ENCODE data around the gene SDCCAG8. TPM values are rescaled to one million over a fixed set of nuclear protein-coding genes. Genes with fewer than 3 reads are reported as not detected.

Gene SDCCAG8
- total and polyA plus RNA-seq, 4 donors = 8.5 to 25.8 (median 17.5) TPM

DNA sequence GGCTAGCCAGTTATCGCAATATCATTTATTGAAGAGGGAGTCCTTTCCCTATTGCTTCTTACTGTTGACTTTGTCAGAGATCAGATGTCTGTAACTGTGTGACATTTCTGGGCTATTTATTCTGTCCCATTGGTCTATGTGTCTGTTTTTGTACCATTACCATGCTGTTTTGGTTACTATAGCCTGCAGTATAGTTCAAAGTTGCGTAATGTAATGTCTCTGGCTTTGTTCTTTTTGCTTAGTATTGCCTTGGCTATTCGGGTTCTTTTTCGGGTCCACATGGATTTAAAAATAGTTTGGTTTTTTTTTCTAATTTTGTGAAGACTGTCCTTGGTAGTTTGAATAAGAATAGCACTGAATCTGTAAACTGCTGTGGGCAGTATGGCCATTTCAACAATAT, 273.7 kb downstream of the SDCCAG8 start:
- Histone ChIP-seq H3K9ac (ENCODE audit: low read depth in 1 of 2, low read length in 2 of 2) (no peak overlapping the region), H3K27me3 (ENCODE audit: control insufficient read depth in 4 of 4, insufficient read depth in 4 of 4, low read length in 3 of 4) (no peaks in the 10 kb centered on the region), H3K4me1 (ENCODE audit: control insufficient read depth in 4 of 4, insufficient read depth in 4 of 4, low read length in 3 of 4) (no peaks in the 10 kb centered on the region), H3K4me3 (ENCODE audit: low read depth in 1 of 3, low read length in 3 of 3) (no peak overlapping the region), H3K27ac (ENCODE audit: low read depth in 1 of 2, low read length in 2 of 2) (no peak overlapping the region), H3K9me3 (ENCODE audit: control insufficient read depth in 4 of 4, low read length in 3 of 4) (no peaks in the 10 kb centered on the region), H3K36me3 (ENCODE audit: control insufficient read depth in 4 of 4, insufficient read depth in 3 of 4, low read depth in 1 of 4, low read length in 3 of 4) (no peaks in the 10 kb centered on the region)
- TF ChIP-seq FOXA2 (IDR thresholded peaks at IDR 0.05) (no peak), YY1 (IDR thresholded peaks at IDR 0.05) (no peak), HNF4G (IDR thresholded peaks at IDR 0.05) (no peak), RXRA (IDR thresholded peaks at IDR 0.05) (no peak)
- DNase-seq (ENCODE audit: low spot score) = no peak
- 94% methylated on average over 4 of the region's 4 CpGs for WGBS

DNA sequence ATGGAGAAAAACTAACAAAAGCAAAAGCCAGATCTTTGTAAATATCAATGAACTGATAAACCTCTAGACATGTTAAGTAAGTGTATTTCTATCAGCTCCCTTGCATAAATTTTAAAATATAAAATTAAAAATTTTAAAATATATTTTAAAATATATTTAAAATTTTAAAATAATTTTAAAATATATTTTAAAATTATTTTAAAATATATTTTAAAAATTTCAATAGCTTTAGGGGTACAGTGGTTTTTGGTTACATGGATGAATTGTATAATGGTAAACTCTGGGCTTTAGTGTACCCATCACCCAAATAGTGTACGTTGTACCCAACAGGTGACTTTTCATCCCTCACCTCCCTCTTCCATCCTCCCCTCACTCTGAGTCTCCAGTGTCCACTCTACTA, 279.2 kb downstream of the SDCCAG8 start:
- no peak for DNase-seq (ENCODE audit: low spot score)
- Histone ChIP-seq H3K9ac (ENCODE audit: low read depth in 1 of 2, low read length in 2 of 2) (no peak overlapping the region), H3K27ac (ENCODE audit: low read depth in 1 of 2, low read length in 2 of 2) (no peak overlapping the region), H3K36me3 (ENCODE audit: control insufficient read depth in 4 of 4, insufficient read depth in 3 of 4, low read depth in 1 of 4, low read length in 3 of 4) (no peaks in the 10 kb centered on the region), H3K9me3 (ENCODE audit: control insufficient read depth in 4 of 4, low read length in 3 of 4) (no peaks in the 10 kb centered on the region), H3K4me3 (ENCODE audit: low read depth in 1 of 3, low read length in 3 of 3) (no peak overlapping the region), H3K4me1 (ENCODE audit: control insufficient read depth in 4 of 4, insufficient read depth in 4 of 4, low read length in 3 of 4) (no peaks in the 10 kb centered on the region), H3K27me3 (ENCODE audit: control insufficient read depth in 4 of 4, insufficient read depth in 4 of 4, low read length in 3 of 4) (no peaks in the 10 kb centered on the region)
- WGBS = 92% methylated on average over 1 of the region's 1 CpG
- no peak for TF ChIP-seq FOXA1 (IDR thresholded peaks at IDR 0.05)

GRCh38 chr1:243539636-243540035, 283.8 kb downstream of the SDCCAG8 start:
- Histone ChIP-seq H3K27ac (ENCODE audit: low read depth in 1 of 2, low read length in 2 of 2) (no peak overlapping the region), H3K27me3 (ENCODE audit: control insufficient read depth in 4 of 4, insufficient read depth in 4 of 4, low read length in 3 of 4) (no peaks in the 10 kb centered on the region), H3K9me3 (ENCODE audit: control insufficient read depth in 4 of 4, low read length in 3 of 4) (no peaks in the 10 kb centered on the region), H3K36me3 (ENCODE audit: control insufficient read depth in 4 of 4, insufficient read depth in 3 of 4, low read depth in 1 of 4, low read length in 3 of 4) (no peaks in the 10 kb centered on the region), H3K4me3 (ENCODE audit: low read depth in 1 of 3, low read length in 3 of 3) (no peak overlapping the region), H3K4me1 (ENCODE audit: control insufficient read depth in 4 of 4, insufficient read depth in 4 of 4, low read length in 3 of 4) (no peaks in the 10 kb centered on the region), H3K9ac (ENCODE audit: low read depth in 1 of 2, low read length in 2 of 2) (no peak overlapping the region)
- no peak for DNase-seq (ENCODE audit: low spot score)
- TF ChIP-seq, protein P1, sequence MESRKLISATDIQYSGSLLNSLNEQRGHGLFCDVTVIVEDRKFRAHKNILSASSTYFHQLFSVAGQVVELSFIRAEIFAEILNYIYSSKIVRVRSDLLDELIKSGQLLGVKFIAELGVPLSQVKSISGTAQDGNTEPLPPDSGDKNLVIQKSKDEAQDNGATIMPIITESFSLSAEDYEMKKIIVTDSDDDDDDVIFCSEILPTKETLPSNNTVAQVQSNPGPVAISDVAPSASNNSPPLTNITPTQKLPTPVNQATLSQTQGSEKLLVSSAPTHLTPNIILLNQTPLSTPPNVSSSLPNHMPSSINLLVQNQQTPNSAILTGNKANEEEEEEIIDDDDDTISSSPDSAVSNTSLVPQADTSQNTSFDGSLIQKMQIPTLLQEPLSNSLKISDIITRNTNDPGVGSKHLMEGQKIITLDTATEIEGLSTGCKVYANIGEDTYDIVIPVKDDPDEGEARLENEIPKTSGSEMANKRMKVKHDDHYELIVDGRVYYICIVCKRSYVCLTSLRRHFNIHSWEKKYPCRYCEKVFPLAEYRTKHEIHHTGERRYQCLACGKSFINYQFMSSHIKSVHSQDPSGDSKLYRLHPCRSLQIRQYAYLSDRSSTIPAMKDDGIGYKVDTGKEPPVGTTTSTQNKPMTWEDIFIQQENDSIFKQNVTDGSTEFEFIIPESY (IDR thresholded peaks at IDR 0.05) = no peak
- TF ChIP-seq RAD21 (IDR thresholded peaks at IDR 0.05) (no peak), NR2F2 (IDR thresholded peaks at IDR 0.05) (no peak), REST (IDR thresholded peaks at IDR 0.05) (no peak), HNF4A (conservative IDR thresholded peaks at IDR 0.05) (no peak), FOXA2 (IDR thresholded peaks at IDR 0.05) (no peak), HNF4G (IDR thresholded peaks at IDR 0.05) (no peak), GABPA (IDR thresholded peaks at IDR 0.05 in 1 of 2, conservative IDR thresholded peaks at IDR 0.05 in 1 of 2) (no peak), RXRA (IDR thresholded peaks at IDR 0.05) (no peak), JUND (IDR thresholded peaks at IDR 0.05) (no peak), FOXA1 (IDR thresholded peaks at IDR 0.05) (no peak), EGR1 (IDR thresholded peaks at IDR 0.05; ENCODE audit: low read depth in 2 of 2) (no peak), YY1 (IDR thresholded peaks at IDR 0.05) (no peak), TAF1 (conservative IDR thresholded peaks at IDR 0.05) (no peak), SP1 (IDR thresholded peaks at IDR 0.05) (no peak)
- TF ChIP-seq, protein P2, sequence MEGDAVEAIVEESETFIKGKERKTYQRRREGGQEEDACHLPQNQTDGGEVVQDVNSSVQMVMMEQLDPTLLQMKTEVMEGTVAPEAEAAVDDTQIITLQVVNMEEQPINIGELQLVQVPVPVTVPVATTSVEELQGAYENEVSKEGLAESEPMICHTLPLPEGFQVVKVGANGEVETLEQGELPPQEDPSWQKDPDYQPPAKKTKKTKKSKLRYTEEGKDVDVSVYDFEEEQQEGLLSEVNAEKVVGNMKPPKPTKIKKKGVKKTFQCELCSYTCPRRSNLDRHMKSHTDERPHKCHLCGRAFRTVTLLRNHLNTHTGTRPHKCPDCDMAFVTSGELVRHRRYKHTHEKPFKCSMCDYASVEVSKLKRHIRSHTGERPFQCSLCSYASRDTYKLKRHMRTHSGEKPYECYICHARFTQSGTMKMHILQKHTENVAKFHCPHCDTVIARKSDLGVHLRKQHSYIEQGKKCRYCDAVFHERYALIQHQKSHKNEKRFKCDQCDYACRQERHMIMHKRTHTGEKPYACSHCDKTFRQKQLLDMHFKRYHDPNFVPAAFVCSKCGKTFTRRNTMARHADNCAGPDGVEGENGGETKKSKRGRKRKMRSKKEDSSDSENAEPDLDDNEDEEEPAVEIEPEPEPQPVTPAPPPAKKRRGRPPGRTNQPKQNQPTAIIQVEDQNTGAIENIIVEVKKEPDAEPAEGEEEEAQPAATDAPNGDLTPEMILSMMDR (IDR thresholded peaks at IDR 0.05; ENCODE audit: low read depth, low read length, missing input control) = no peak
- TF ChIP-seq, protein P3, sequence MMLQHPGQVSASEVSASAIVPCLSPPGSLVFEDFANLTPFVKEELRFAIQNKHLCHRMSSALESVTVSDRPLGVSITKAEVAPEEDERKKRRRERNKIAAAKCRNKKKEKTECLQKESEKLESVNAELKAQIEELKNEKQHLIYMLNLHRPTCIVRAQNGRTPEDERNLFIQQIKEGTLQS (IDR thresholded peaks at IDR 0.05) = no peak
